GM18505 (cell line): ENCODE measurements around the gene BAIAP2.

Experiments
- ATAC-seq: cut with Tn5 transposase; IDR thresholded peaks from one replicate; pipeline ENCODE4 v1.9.1; 2021; ENCODE audit not compliant: unreplicated experiment
- POLR2A ChIP-seq: IDR thresholded peaks from 4 replicates; pipeline ENCODE4 v1.6.1; 2011; ENCODE audit warnings: borderline replicate concordance; ENCODE audit not compliant: insufficient read depth, insufficient read length; ENCODE audit errors: extremely low read depth

The BAIAP2 gene

GRCh38 chr17:81062014-81062780, 27.2 kb downstream of the BAIAP2 start:
- no peak for TF ChIP-seq POLR2A
- no peak for ATAC-seq

DNA sequence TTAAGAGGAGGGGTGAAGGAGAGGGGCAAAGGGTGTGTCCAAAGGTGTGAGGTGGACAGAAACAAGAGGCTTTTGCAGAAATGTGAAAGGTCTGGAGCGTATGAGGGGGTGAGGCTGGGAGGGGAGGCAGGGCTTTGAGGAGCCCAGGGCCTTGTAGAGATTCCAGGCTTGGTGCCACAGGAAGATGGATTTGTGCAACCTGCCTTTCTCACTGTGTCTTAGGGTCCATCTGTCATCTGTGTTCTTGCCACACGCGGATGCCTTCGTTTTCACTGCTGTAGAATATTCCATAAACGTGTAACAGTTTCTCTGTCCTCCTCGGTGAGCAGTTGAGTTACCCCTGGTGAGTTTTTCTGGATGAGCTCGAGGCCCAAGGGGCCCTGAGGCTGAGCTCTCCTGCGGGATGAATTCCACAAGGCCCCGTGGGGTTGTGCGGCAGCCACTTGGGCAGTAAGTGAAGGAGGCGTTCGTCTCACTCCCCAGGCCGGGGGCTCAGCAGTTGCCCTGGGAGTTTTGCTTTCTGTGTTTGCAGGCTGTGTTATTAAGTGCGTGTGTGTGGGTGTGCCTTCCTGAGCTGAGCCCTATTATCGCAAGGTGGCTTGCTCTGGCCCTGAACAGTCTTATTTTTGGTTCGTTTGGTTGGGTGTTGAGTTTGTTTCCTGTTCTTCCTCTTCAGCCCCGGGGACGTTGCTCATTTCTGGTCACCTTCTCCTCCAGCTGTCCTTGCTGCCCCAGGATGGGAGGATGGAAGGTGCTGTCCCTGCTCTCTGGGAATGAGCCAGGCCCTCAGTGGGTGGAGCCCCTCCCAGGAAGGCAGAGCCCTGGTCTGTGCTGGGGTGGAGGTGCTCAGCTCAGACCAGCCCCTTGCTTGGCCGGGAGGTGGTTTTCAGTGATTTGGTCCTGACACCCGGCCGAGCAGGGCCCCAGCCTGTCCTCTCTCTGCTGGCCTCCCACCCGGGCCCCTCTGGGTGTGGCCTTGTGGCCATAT, 28.4 kb downstream of the BAIAP2 start:
- no peak for TF ChIP-seq POLR2A
- ATAC-seq, result no peak

DNA sequence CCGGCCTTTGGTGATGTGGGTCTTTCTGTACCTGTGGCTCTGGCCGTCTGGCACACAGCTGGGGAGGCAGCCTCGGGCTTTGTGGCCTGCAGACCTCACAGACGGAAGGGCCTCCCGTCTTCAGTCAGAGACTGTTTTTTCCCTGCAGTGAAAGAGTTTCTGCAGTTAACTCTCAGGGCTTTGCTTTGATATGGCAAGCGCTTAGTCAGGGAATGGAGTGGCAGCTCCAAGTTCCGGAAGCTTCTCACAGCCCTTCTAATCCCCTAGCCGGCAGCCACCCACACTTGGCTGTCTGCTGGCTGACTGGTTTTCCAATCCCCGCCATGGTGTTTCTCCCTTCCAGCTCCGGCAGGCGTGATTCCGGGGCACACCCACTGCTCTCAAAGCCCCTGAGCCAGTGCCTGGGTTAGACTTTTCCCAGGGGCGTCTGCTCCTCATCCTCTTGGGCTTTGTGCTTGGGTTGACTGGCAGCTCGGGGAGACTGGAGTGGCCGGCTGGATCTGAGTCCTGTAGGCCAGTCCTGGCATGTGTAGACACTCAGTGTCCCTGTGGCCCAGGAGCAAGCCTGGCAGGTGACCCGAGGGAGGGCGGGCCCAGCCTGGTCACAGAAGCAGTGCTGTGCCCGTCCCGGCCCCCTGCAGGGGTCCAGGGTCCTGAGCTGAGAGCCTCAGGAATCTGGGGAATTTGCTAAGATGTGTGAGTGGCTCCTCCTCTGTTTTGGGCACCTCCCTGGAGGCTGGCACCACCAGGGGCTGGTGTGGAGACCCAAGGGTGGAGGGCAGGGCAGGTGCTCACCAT, 29.9 kb downstream of the BAIAP2 start:
- TF ChIP-seq POLR2A, result no peak
- no peak for ATAC-seq

GRCh38 chr17:81065500-81065899, 30.5 kb downstream of the BAIAP2 start:
- ATAC-seq, result no peak
- no peak for TF ChIP-seq POLR2A

DNA sequence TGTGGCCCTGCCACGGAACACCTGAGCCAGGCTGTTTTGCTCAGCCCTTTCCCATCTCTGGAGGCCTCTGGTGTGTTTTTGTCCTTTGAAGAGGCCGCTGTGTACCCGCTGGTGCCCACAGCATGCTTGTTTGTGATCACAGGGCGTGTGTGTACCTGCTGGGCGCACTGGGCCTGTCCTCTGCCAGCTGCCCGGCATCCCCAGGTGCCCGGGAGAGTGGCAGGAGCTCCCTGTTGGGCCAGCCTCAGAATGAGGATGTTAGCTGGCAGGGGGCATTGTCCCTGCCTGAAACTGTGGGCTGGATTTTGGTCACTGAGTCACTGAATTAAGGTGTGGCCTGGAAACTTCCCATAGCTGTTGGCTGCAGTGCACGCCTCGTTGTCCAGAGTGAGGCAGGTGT, 31.1 kb downstream of the BAIAP2 start:
- no peak for ATAC-seq
- no peak for TF ChIP-seq POLR2A

DNA sequence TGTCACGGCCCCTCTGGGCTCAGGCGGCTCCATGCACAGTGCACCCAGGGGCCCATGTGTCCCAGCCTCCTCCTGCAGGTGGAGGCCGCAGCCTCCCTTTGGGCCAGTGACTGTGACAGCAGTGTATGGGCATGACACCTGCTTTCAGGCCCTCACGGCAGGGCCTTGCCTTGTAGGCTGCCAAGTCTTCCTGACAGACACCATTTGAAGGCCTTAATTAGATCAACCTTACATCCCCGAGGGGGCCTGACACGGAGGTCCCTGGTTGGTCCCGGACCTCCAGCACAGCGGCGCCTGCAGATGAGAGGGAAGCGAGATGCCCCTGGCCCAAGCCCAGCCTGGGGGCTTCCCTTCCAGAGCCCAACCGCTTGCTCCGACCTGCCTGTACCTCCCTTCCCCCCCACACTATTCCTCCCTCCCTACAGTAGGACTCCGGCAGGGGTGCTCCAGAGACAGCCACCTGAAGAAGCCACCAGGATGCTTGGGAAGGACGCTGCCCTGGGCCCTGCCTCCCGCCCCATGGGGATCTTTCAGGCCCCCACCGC, 31.9 kb downstream of the BAIAP2 start:
- no peak for ATAC-seq
- no peak for TF ChIP-seq POLR2A

DNA sequence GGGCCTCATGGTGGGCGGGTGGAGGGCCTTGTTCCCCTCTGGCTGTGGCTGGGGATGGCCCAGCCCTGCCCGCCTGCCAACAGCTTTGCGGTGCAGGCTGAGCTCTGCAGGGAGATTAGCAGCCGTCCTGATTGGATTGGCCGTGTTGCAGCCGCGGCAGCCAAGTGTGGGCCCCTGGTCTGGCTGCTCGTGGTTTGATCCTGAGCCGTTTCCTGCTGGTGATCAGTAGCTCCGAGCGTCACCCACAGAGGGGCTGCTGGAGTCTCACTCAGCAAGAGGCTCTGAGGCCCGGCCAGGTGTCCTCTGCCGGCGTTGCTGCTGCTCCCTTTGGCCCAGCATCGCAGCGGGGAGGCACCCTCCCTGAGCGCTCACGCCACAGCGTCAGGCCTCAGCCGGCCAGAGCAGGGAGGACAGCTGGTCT, 32.5 kb downstream of the BAIAP2 start:
- no peak for ATAC-seq
- no peak for TF ChIP-seq POLR2A

DNA sequence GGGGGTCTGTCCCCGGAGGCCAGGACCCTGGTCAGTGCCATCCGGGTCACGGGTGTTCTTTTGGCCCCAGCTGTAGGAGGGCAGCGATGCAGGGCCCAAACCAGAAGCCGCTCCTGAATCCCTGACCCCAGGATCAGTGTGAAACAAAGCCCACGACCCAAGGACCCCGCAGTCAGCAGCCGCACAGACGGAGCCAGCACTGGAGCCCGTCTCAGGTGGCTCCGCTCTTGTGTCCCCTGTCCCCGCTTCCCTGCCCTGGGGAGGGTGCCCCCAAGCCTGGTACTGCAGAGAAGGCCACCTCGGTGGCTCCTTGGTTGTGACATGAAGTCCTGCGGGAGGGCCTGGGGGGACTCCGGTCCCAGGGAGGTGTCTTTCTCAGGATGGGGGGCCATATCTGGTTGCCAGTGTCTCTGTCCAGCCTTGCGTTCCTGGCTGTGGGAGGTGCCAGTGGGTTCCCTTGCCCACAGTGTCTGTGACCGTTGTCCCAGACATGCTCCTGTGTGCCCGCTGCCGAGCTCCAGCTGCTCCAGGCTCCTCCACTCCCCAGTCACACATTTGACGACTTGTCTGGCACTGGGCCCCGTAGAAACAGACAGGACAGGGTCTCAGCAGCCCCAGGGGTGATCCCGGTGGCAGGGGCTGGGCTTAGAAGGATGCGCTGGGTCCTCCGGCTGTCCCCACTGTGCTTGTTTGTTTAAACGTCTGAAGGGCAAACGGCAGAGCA, 33.6 kb downstream of the BAIAP2 start:
- no peak for TF ChIP-seq POLR2A

GRCh38 chr17:81069135-81069645, 34.2 kb downstream of the BAIAP2 start:
- ATAC-seq, result no peak
- no peak for TF ChIP-seq POLR2A

More for the DNA sequence above, 33.6 kb downstream of the BAIAP2 start:
- ATAC-seq, result no peak

- no peak for TF ChIP-seq POLR2A
- no peak for ATAC-seq
Observed at GRCh38 chr17:81070541-81071246, 35.7 kb downstream of the BAIAP2 start.
